ENCODE data around the gene RBM20.
"Not testable (repeated sequence)": the region's sequence is repeated elsewhere in the genome, so short reads cannot be mapped to it uniquely, and the experiment has no call there.

The RBM20 gene

GRCh38 chr10:110679486-110680272 lies 35.5 kb downstream of the RBM20 start:
- DNase-seq = no peak

- DNase-seq = no peak
Measured at GRCh38 chr10:110680273-110681020, 36.3 kb downstream of the RBM20 start.

- no peak for DNase-seq
Measured at GRCh38 chr10:110681023-110681681, 37.0 kb downstream of the RBM20 start.

- DNase-seq = no peak
Measured at GRCh38 chr10:110682348-110682747, 38.2 kb downstream of the RBM20 start.

GRCh38 chr10:110684800-110685446 lies 40.8 kb downstream of the RBM20 start:
- no peak for DNase-seq

- DNase-seq = no peak
Measured at GRCh38 chr10:110686047-110686446, 41.9 kb downstream of the RBM20 start.

GRCh38 chr10:110686949-110687348 lies 42.8 kb downstream of the RBM20 start:
- DNase-seq = no peak

- DNase-seq = no peak
Measured at GRCh38 chr10:110687400-110687799, 43.3 kb downstream of the RBM20 start.

DNA sequence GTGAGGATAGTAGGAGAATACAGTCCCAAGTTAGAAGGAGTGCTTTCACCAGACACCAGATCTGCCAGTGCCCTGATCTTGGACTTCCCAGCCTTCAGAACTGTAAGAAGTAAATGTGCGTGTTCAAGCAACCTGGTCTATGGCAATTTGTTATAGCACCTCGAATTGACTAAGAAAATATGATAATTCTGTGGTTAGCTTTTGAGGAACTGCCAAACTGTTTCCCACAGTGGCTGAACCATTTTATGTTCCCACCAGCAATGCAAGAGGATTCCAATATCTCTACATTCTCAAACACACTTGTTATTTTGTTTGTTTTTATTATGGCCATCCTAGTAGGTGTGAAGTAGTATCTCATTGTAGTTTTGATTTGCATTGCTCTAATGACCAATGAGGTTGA lies 47.0 kb downstream of the RBM20 start:
- no peak for DNase-seq

GRCh38 chr10:110694263-110694662 lies 50.1 kb downstream of the RBM20 start:
- no peak for DNase-seq

- DNase-seq = no peak
Measured at GRCh38 chr10:110694820-110695538, 50.8 kb downstream of the RBM20 start.

GRCh38 chr10:110695539-110695886 lies 51.4 kb downstream of the RBM20 start:
- DNase-seq = no peak

- no peak for DNase-seq
Measured at GRCh38 chr10:110696436-110696835, 52.3 kb downstream of the RBM20 start.

DNA sequence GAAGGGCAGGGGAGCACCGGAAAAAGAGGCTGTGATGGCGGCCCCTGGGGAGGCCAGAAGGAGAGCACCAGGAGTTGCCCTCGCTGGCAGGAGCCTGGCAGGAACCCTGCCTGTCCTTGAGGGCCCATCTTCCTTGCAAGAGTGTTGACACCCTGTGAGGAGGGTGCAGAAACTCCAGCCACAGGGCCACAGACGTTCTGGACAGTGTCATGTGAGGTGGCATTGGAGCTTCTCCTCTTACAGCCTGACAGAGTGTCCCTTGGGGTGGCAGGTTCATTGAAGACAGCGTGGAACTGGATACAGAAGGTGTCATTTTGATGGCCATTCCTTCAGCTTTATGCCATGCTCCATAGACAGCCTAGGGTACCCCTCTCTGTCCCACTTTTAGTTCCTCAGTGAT lies 54.2 kb downstream of the RBM20 start:
- no peak for DNase-seq

GRCh38 chr10:110698782-110699201 lies 54.7 kb downstream of the RBM20 start:
- DNase-seq = no peak

DNA sequence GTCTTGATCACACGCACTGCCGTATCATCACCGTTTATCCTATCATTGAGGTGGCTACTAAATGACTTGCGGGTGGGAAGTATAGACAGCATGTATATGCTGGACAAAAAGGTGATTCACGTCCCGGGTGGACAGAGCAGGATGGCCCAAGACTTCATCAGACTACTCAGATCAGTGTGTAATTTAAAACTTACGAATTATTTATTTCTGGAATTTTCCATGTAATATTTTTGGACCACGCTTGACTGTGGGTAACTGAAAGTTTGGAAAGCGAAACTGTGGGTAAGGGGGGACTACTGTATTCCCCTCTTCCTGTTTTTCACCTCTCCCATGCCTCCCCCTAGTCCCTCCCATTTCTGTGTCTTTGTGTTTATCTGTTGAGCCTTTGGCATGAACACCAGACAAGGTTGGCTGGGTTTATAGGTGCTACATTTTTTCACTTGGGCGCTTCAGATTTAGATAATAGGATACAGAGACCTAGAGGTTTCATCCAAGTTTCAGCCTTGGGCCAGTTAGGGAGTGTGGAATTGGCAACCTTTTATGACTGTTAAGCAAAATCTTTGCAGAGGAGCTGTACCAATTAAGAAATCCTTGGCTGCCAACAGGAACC lies 55.8 kb downstream of the RBM20 start:
- DNase-seq = no peak

DNA sequence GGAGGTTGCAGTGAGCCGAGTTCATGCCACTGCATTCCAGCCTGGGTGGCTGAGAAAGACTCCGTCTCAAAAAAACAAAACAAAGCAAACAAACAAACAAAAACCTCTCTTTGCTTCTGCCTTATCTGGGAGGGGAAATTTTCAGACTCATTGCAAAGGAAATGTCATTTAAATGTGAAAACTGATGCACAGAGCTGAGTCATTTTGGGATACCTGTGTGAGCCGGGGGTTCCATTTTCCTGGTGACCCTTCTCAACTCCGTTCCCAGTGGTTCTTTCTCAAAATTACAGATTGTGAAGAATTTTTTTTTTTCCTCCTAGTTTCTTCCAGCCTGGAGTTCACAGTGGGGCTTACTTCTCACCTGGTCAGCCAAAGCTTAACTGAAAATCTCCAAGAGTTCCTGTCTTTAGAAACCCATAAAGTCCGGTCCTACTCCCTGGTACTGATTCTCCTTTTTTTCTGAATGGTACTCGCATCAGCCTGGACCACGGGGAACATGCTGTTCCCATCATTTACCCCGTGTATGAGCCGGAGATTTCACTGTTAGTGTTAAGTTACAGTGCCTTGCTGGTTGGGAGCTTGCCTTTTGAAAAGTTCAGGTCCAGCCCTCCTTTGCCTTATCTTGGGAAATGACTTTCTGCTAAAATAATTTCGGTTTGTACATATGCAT lies 56.9 kb downstream of the RBM20 start:
- DNase-seq = no peak

- no peak for DNase-seq
Measured at GRCh38 chr10:110701617-110701971, 57.5 kb downstream of the RBM20 start.

GRCh38 chr10:110704070-110704469 lies 59.9 kb downstream of the RBM20 start:
- no peak for DNase-seq

DNA sequence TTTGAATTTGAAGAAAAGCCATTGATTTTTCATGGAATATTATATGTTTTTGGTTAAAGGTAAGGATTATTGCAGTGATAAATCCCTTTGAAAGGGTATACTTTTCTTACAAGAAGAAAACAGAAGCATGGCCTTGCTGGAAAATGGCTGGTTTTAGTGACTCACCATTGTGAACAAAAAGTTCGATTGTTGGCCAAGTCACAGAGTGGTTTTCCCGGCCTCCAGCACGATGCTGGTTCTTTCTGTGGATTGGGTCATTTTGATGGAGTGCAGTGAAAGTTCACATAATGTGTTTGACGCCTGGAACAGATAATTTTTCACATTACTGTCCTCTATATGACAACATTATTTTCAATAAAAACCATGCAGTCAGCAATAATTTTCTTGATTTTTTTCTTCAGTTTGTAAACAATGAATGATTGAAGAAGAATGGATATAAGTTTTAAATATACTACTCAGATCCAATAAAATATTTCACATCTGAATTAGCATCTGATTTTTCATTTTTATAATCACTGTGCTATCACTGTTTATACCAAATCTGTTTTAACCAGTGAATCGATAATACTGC lies 60.9 kb downstream of the RBM20 start:
- DNase-seq = no peak

GRCh38 chr10:110705596-110705995 lies 61.5 kb downstream of the RBM20 start:
- not testable (repeated sequence) for DNase-seq
